Breast epithelium (tissue), 4 donors: ENCODE measurements around the gene BABAM2. TPM values are rescaled to one million over a fixed set of nuclear protein-coding genes. Genes with fewer than 3 reads are reported as not detected.

Source experiments
- DNase-seq, 2 donors: peaks; one replicate each; pipeline ENCODE4 v3.0.0-alpha.2; 2019; ENCODE audit warnings: low spot score in 2 of 2
- H3K27ac ChIP-seq, 2 donors: fragments of 200-600 bp; sonication (generic) in 1 of 2; one replicate each; pipeline ENCODE4 v1.5.1; 2016 to 2019; ENCODE audit warnings: mild to moderate bottlenecking in 1 of 2
- H3K27me3 ChIP-seq, 2 donors: fragments of 200-600 bp; sonication (generic) in 1 of 2; one replicate each; pipeline versions ENCODE4 v1.5.1 to v1.6.0; 2017 to 2019; ENCODE audit warnings: control low read depth in 1 of 2, mild to moderate bottlenecking in 1 of 2
- H3K36me3 ChIP-seq: fragments of 200-600 bp; one replicate; pipeline ENCODE4 v1.5.1; 2019
- H3K4me1 ChIP-seq, 2 donors: fragments of 200-600 bp; sonication (generic); one replicate each; pipeline ENCODE4 v1.5.1; 2016 to 2019; ENCODE audit warnings: control low read depth in 1 of 2
- H3K4me3 ChIP-seq, 3 donors: fragments of 200-600 bp; sonication (generic); 1 replicate in 2 of 3; 2 replicates in 1 of 3; pipeline ENCODE4 v1.5.1; 2016 to 2019; ENCODE audit warnings: mild to moderate bottlenecking in 3 of 3, moderate library complexity in 2 of 3
- H3K9me3 ChIP-seq, 2 donors: fragments of 200-600 bp; sonication (generic) in 1 of 2; one replicate each; pipeline ENCODE4 v1.5.1; 2016 to 2019; ENCODE audit warnings: control low read depth in 1 of 2
- POLR2A ChIP-seq: fragments of 450-650 bp; IDR thresholded peaks from one replicate; pipeline ENCODE4 v1.6.1; 2016; ENCODE audit warnings: antibody characterized with exemption, mild to moderate bottlenecking, moderate library complexity
- POLR2AphosphoS5 ChIP-seq, 3 donors: sonication (generic); formaldehyde crosslinking; IDR thresholded peaks; one replicate each; pipeline ENCODE4 v1.6.1; 2017; ENCODE audit warnings: antibody characterized with exemption in 3 of 3
- intact Hi-C: fragments of 100-400 bp; cut with DNase I; formaldehyde crosslinking; loops from one replicate; pipeline ENCODE4 v1.15.1; 2023; ENCODE audit warnings: low total_unique reads
- total RNA-seq, 3 donors: library from RNA; depleted of rRNA; stranded (reverse); fragments of >200 nt; gene quantifications; one replicate each; pipeline ENCODE4 v1.1.0, GENCODE V29; 2016
- TF ChIP-seq, protein P1 (sequence below), 3 donors: fragments of 450-650 bp; IDR thresholded peaks; one replicate each; pipeline ENCODE4 v1.5.1; 2016 to 2017; ENCODE audit warnings: antibody characterized with exemption in 3 of 3, mild to moderate bottlenecking in 3 of 3, moderate library complexity in 3 of 3

Gene BABAM2
- total RNA-seq, 3 donors from 2014 or later: 34.7 to 46.2 (median 37.4) TPM

DNA sequence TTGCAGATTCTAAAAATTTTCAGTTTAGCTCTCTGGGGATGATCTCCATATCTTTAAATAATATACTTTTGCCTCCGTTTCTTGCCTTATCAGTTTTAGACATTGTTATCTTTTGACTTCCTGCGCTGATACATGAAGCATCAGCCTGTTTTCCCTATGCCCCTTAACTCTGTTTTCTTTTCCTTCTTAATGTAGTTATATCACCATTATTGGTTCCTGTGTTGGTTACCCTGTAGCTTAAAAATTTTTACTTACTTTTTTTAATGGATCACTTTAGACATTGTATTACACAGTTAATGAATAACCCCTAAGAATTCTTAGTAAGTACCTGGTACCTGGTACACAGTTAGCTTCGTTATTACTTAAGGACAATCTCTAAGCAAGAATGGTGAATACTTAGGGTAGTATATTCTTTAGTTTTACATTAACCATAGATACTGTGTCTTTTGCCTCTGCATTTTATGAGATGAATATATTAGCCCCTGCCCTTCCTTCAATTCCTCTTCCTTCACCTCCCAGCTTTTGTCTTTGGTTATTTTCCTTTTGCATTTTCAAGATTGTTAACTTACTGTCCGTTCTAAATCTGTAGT is 40.9 kb downstream of the BABAM2 start:
- H3K4me1 ChIP-seq: no peaks in the 10 kb centered on the region
- no peak overlapping the region for H3K27ac ChIP-seq
- H3K36me3 ChIP-seq: no peaks in the 10 kb centered on the region
- no peak overlapping the region for H3K4me3 ChIP-seq
- H3K27me3 ChIP-seq: no peaks in the 10 kb centered on the region
- intact Hi-C loops: no loop called here
- H3K9me3 ChIP-seq: no peaks in the 10 kb centered on the region
- no peak for TF ChIP-seq POLR2AphosphoS5 (IDR thresholded peaks at IDR 0.05)
- TF ChIP-seq POLR2A: no peak
- TF ChIP-seq, protein P1, sequence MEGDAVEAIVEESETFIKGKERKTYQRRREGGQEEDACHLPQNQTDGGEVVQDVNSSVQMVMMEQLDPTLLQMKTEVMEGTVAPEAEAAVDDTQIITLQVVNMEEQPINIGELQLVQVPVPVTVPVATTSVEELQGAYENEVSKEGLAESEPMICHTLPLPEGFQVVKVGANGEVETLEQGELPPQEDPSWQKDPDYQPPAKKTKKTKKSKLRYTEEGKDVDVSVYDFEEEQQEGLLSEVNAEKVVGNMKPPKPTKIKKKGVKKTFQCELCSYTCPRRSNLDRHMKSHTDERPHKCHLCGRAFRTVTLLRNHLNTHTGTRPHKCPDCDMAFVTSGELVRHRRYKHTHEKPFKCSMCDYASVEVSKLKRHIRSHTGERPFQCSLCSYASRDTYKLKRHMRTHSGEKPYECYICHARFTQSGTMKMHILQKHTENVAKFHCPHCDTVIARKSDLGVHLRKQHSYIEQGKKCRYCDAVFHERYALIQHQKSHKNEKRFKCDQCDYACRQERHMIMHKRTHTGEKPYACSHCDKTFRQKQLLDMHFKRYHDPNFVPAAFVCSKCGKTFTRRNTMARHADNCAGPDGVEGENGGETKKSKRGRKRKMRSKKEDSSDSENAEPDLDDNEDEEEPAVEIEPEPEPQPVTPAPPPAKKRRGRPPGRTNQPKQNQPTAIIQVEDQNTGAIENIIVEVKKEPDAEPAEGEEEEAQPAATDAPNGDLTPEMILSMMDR (IDR thresholded peaks at IDR 0.05): no peak
- DNase-seq: no peak

DNA sequence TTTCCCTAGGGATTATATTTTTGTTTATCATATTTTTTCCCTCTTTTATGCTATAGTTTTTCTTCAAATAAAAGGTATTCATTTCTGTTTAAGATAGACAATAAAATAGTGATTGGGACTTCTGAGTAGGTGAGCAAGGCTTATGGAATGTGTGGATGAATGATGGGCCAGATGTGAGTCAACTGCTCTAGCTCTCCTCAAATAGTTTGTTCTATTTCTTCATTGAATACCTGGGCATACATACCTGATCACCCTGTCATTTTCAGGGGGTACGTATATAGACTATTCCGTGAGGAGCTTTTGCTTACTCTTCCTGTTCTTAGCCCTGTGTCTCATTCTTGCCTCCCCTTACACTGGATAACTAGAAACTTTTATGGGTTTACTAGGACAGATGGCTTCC is 41.9 kb downstream of the BABAM2 start:
- intact Hi-C loops: no loop called here
- TF ChIP-seq, protein P1 (IDR thresholded peaks at IDR 0.05): no peak
- TF ChIP-seq POLR2AphosphoS5 (IDR thresholded peaks at IDR 0.05) (no peak), POLR2A (no peak)
- Histone ChIP-seq H3K9me3 (no peaks in the 10 kb centered on the region), H3K4me3 (no peak overlapping the region), H3K4me1 (no peaks in the 10 kb centered on the region), H3K27me3 (no peaks in the 10 kb centered on the region), H3K27ac (no peak overlapping the region), H3K36me3 (no peaks in the 10 kb centered on the region)
- no peak for DNase-seq

DNA sequence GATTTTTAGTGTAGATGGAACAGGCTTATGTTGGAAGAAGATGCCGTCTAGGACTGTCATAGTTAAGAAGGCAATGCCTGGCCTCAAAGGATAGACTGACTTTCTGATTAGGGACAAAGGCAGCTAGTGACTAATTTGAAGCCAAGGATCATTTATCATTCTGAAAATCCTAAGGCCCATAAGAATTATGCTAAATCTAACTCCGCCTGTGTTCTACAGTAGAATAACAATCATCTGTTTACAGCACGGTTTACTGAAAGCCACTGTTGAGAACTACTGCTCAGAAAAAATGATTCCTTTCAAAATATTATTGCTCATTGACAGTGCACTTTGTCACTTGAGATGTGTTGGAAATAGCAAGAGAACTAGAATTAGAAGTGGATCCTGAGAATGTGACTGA is 44.5 kb downstream of the BABAM2 start:
- H3K4me3 ChIP-seq: no peak overlapping the region
- TF ChIP-seq POLR2AphosphoS5 (IDR thresholded peaks at IDR 0.05) (no peak), POLR2A (no peak)
- TF ChIP-seq, protein P1 (IDR thresholded peaks at IDR 0.05): no peak
- DNase-seq: no peak
- no peaks in the 10 kb centered on the region for H3K36me3 ChIP-seq
- H3K27me3 ChIP-seq: no peaks in the 10 kb centered on the region
- intact Hi-C loops: no loop called here
- no peaks in the 10 kb centered on the region for H3K9me3 ChIP-seq
- H3K4me1 ChIP-seq: no peaks in the 10 kb centered on the region
- H3K27ac ChIP-seq: no peak overlapping the region

DNA sequence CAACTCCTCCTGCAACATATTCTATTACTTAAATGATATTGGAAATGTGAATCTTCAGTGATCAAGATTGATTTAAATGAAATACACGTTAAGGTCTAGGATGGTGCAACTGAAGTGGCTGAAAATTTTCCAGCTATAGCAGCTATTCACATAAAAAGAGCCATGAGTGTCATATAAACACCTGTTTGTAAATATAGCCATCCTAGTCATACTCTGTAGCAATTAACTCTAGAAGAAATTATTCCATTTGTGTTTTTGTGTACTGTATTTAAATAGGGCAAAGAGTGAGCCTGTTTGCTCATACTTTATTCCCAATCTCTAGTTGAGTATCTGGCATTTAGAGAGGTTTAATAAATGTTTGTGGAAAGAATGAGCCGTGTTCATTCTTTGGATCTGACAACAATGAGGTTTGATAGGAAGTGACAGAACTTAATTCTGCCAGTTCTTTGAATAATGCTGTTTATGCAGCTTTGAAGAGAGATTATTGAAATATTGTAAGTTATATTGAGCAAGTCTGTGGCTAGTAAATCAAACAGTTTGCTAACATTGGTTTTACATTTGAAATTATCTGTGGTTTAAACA is 49.7 kb downstream of the BABAM2 start:
- intact Hi-C loops: no loop called here
- TF ChIP-seq POLR2A (no peak), POLR2AphosphoS5 (IDR thresholded peaks at IDR 0.05) (no peak)
- TF ChIP-seq, protein P1 (IDR thresholded peaks at IDR 0.05): no peak

DNA sequence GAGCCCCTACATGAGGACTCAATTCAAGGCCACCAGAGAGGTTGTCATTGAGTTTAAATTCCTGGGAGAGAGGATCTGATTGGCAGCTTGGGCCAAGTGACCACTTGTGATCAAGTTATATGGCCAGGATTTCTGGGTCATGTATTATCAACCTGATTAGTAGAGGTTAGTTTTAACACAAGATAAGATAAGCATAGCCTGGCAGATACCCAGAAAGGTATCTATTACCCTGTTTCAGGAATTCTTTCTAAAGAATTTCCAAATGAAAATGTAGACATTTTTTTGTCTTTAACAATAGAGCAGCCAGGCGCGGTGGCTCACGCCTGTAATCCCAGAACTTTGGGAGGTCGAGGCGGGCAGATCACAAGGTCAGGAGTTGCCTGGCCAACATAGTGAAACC is 50.5 kb downstream of the BABAM2 start:
- no peaks in the 10 kb centered on the region for H3K36me3 ChIP-seq
- intact Hi-C loops: no loop called here
- H3K9me3 ChIP-seq: no peaks in the 10 kb centered on the region
- TF ChIP-seq POLR2AphosphoS5 (IDR thresholded peaks at IDR 0.05) (no peak), POLR2A (no peak)
- TF ChIP-seq, protein P1 (IDR thresholded peaks at IDR 0.05): no peak
- DNase-seq: no peak
- H3K4me3 ChIP-seq: no peak overlapping the region
- no peak overlapping the region for H3K27ac ChIP-seq
- no peaks in the 10 kb centered on the region for H3K4me1 ChIP-seq
- no peaks in the 10 kb centered on the region for H3K27me3 ChIP-seq

More for the DNA sequence above, 49.7 kb downstream of the BABAM2 start:
- Histone ChIP-seq H3K4me1 (no peaks in the 10 kb centered on the region), H3K4me3 (no peak overlapping the region), H3K36me3 (no peaks in the 10 kb centered on the region), H3K9me3 (no peaks in the 10 kb centered on the region), H3K27me3 (no peaks in the 10 kb centered on the region), H3K27ac (no peak overlapping the region)
- no peak for DNase-seq
